ENCODE measurements around the gene IRF5. TPM values are rescaled to one million over a fixed set of nuclear protein-coding genes. Genes with fewer than 3 reads are reported as not detected.
A peak's percentile ranks its signal among the peaks of the same experiment; 100 is the strongest.

IRF5 gene
- total and polyA plus RNA-seq, 10 of the 15 experiments (the other 5 are each of a cell fraction or from before 2014, with no cell fraction given) = 5.4 to 90.3 (median 61.7) TPM

- TF ChIP-seq ZNF687 (IDR thresholded peaks at IDR 0.05) = peak; percentile 92
- no peak for TF ChIP-seq MYB (IDR thresholded peaks at IDR 0.05; ENCODE audit: borderline replicate concordance, low read depth, low read length)
- TF ChIP-seq EP300 (IDR thresholded peaks at IDR 0.05; ENCODE audit: borderline replicate concordance in 1 of 2, control insufficient read depth in 1 of 2, low read depth in 2 of 2, low read length in 2 of 2) = peak; percentile 61 to 78; a peak in 2 of 4 replicates
- peak; percentile 81 for TF ChIP-seq POLR2A (IDR thresholded peaks at IDR 0.05; ENCODE audit: low read depth, low read length)
- peak; percentile 49; the same call in 1 of the 2 replicates for TF ChIP-seq TAF1 (IDR thresholded peaks at IDR 0.05; ENCODE audit: borderline replicate concordance, low read depth, low read length)
- TF ChIP-seq RCOR1 (conservative IDR thresholded peaks at IDR 0.05; ENCODE audit: low read depth, low read length) = 0 out of 2 replicates have a peak, but pooled peaks have one; percentile 69
- TF ChIP-seq RUNX3 (IDR thresholded peaks at IDR 0.05; ENCODE audit: low read length) = no peak
- TF ChIP-seq HDAC6 (IDR thresholded peaks at IDR 0.05; ENCODE audit: unreplicated experiment) = no peak
- peak; percentile 66 for TF ChIP-seq NR2F1 (conservative IDR thresholded peaks at IDR 0.05)
- TF ChIP-seq BCLAF1 (IDR thresholded peaks at IDR 0.05) = no peak
- TF ChIP-seq NFIC (IDR thresholded peaks at IDR 0.05; ENCODE audit: low read depth, low read length) = no peak
- TF ChIP-seq FOS (IDR thresholded peaks at IDR 0.05; ENCODE audit: borderline replicate concordance, extremely low read depth, insufficient read length) = no peak
- TF ChIP-seq TBL1XR1 (IDR thresholded peaks at IDR 0.05; ENCODE audit: low read depth, low read length) = peak; percentile 89
- no peak; the same call in 1 of the 2 replicates for TF ChIP-seq ZNF207 (IDR thresholded peaks at IDR 0.05; ENCODE audit: borderline replicate concordance)
- peak; percentile 79; the same call in 2 of the 3 replicates for TF ChIP-seq POU2F2 (IDR thresholded peaks at IDR 0.05; ENCODE audit: borderline replicate concordance, low read depth, low read length)
- no peak for TF ChIP-seq MTA3 (IDR thresholded peaks at IDR 0.05; ENCODE audit: borderline replicate concordance, low read length)
- TF ChIP-seq, protein P1, sequence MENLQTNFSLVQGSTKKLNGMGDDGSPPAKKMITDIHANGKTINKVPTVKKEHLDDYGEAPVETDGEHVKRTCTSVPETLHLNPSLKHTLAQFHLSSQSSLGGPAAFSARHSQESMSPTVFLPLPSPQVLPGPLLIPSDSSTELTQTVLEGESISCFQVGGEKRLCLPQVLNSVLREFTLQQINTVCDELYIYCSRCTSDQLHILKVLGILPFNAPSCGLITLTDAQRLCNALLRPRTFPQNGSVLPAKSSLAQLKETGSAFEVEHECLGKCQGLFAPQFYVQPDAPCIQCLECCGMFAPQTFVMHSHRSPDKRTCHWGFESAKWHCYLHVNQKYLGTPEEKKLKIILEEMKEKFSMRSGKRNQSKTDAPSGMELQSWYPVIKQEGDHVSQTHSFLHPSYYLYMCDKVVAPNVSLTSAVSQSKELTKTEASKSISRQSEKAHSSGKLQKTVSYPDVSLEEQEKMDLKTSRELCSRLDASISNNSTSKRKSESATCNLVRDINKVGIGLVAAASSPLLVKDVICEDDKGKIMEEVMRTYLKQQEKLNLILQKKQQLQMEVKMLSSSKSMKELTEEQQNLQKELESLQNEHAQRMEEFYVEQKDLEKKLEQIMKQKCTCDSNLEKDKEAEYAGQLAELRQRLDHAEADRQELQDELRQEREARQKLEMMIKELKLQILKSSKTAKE (IDR thresholded peaks at IDR 0.05; ENCODE audit: low read depth, poor library complexity, severe bottlenecking) = peak; percentile 52
- TF ChIP-seq RFX5 (IDR thresholded peaks at IDR 0.05; ENCODE audit: low read depth, low read length) = 0 out of 2 replicates have a peak, but pooled peaks have one; percentile 16
- TF ChIP-seq KAT2A (conservative IDR thresholded peaks at IDR 0.05; ENCODE audit: control insufficient read depth, low read depth, low read length) = no peak
Observed at GRCh38 chr7:128940494-128941322, 3.0 kb downstream of the IRF5 start (continued).
